Vagina (tissue), 2 donors: Measurements from ENCODE around the gene EZR.

Experiments used
- CTCF ChIP-seq, 3 experiments: fragments of 450-650 bp in 2 of 3; fragments of 200-600 bp in 1 of 3; sonication (generic) in 1 of 3; IDR thresholded peaks; one replicate each; pipeline ENCODE4 v1.5.1; 2017 to 2019; ENCODE audit warnings: antibody characterized with exemption in 3 of 3, mild to moderate bottlenecking in 2 of 3, moderate library complexity in 2 of 3
- POLR2AphosphoS5 ChIP-seq, 2 donors: sonication (generic); formaldehyde crosslinking; IDR thresholded peaks; one replicate each; pipeline ENCODE4 v1.9.0; 2017; ENCODE audit warnings: antibody characterized with exemption in 2 of 2, mild to moderate bottlenecking in 2 of 2, low read depth in 1 of 2; ENCODE audit not compliant: insufficient read depth in 1 of 2

GRCh38 chr6:158772851-158773371, 46.3 kb downstream of the EZR start:
- TF ChIP-seq CTCF (IDR thresholded peaks at IDR 0.05) (no peak), POLR2AphosphoS5 (IDR thresholded peaks at IDR 0.05; ENCODE audit: insufficient read depth in 1 of 2, low read depth in 1 of 2) (peak in 1 of 2 donors; percentile 77)
